ENCODE measurements around the gene USP31.

The USP31 gene

DNA sequence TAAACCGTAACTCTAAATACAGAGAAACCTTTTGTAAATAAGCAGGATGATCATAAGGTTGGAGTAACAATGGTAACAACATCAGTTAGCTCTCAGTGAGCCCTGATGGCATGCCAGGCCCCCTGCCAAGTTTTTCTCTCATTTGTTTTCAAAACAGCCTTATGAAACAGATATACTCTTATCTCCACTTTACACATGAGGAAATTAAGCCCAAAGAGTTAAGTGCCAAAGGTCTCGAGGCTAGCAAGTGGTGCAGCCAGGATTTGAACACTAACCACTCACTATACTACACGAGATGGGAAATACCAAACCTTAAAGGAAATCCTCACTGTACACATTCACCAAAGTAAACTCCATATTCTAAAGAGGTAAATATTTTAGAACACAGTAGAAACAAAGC, 15.0 kb downstream of the USP31 start:
- FAIRE-seq (no peak), DNase-seq (ENCODE audit: extremely low spot score, insufficient read length, low read depth) (no peak)

DNA sequence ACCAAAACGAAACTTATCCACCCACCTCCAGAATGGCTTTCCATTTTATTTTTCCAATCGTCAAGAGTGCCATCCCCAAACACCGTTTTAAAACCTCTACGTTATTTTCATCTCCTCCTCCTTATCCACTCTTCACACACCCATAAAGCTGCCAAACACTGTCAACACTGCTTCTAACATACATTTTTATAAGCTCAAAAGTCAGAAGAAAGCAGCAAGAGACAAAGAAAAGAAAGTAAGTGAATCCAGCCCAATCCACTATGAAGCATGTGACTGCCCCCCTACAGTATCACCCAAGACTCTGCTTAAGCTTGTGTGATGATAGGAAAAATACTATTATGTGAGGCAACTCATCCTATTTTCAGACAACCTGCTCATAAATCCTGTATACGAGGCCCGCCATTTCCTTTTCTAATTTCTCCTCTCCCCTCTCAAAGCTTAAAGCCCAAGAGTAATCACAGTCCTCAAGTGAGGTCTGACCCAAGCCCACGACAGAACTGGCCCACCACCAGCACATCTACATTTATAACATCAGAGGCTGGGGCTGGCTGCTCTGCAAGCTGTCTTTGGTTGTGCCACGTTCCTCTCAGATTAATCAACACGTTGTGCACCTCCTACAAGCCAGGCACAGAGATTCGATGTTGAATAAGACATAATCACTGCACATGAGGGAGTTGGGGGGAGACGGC, 16.3 kb downstream of the USP31 start:
- no peak for FAIRE-seq
- DNase-seq (ENCODE audit: extremely low spot score, insufficient read length, low read depth) = no peak

DNA sequence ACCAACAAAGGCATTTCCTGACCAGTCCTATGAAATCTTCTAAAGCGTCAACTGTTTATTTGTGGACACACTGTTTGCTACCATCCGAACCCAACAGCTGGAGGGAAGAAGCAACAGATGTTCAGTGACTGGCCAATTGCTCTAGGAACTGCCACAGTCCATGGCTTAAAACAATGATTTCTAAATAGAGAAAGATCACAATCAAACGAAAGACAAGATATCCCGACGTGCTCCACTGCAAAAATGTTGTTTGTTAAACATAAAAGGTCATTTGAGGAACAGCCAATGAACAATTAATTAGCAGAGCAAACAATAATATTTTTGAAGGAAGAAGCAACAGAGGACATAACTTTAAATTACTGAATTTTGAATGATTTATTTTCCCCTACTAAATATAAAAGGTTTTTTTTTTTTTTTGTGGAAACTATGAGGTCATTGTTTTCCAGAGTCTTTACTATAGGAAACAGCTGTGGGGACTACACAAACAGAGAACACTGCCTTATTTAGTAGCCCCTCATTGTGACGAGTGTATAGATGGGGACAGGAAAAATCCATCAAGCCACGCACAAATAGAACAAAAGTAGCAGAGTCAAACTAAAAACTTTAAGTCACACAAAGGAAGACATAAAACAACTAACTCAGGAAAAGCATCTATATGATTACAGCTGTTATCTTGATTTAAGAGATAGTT, 17.2 kb downstream of the USP31 start:
- FAIRE-seq (no peak), DNase-seq (ENCODE audit: extremely low spot score, insufficient read length, low read depth) (no peak)

DNA sequence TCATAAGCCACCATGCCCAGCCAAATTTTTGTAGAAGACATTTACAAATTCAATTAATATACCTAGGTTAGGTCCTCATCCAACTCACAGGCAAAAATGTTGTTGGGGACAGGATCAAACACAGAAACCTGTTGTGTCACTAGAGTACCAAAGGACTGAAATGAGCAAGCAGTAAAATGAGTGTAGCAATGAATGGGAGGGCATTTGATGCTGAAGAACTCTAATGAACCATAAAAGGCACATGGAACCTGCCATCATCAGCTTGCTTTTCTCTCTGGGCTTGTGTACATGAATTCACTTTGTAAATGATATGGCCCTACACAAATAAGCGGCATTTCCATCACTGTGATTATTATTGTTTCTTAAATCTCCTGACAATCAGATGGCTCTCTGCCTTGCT, 17.8 kb downstream of the USP31 start:
- DNase-seq (ENCODE audit: extremely low spot score, insufficient read length, low read depth) = no peak
- no peak for FAIRE-seq

DNA sequence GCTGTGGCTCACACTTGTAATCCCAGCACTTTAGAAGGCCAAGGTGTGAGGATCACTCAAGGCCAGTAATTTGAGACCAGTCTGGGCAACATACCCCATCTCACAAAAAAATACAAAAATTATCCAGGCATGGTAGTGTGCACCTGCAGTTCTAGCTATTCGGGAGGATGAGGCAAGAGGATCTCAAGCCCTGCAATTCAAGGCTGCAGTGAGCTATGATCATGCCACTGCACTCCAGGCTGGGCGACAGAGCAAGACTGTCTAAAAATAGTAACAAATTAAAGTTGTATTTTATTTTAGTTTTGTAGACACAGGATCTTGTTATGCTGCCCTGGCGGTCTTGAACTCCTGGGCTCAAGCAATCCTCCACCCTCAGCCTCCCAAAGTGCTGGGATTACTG, 18.2 kb downstream of the USP31 start:
- DNase-seq (ENCODE audit: extremely low spot score, insufficient read length, low read depth) (no peak), FAIRE-seq (no peak)

DNA sequence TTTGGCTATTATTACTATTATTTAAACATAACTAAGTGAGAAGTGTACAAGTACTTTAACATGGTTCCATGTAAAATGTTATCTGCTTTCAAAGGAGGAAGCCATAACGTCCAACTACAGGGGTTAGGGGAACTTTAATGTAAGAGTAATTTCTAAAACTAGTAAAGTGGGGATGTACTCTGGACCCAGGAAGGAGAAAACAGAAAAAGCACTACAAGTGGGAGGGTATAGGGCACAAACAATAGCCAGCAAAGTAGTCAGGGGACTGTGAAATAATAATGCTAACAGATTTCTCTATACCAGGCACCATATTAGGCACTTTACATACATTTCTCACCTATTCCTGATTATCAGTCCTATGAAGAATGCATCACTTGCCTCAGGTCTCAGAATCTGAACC, 19.6 kb downstream of the USP31 start:
- FAIRE-seq (no peak), DNase-seq (ENCODE audit: extremely low spot score, insufficient read length, low read depth) (no peak)

DNA sequence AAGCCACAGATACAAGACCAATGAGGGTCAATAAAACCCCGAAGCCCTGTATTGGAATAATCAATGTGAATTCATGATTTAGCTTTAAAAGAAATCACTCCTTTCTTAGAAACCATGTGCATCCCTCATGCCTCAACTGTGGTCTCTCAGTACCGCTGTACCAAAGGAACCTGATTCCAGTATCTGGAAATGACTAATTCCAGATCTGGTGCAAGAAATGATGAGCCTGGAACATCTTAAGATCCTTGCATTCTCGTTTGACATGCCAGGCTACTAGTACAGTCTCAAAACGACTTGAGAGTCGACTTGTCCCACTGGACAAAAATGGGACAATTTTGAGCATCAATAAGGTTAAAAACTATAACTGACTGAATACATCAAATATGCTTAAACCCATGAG, 21.2 kb downstream of the USP31 start:
- DNase-seq (ENCODE audit: extremely low spot score, insufficient read length, low read depth) = no peak
- FAIRE-seq = no peak

DNA sequence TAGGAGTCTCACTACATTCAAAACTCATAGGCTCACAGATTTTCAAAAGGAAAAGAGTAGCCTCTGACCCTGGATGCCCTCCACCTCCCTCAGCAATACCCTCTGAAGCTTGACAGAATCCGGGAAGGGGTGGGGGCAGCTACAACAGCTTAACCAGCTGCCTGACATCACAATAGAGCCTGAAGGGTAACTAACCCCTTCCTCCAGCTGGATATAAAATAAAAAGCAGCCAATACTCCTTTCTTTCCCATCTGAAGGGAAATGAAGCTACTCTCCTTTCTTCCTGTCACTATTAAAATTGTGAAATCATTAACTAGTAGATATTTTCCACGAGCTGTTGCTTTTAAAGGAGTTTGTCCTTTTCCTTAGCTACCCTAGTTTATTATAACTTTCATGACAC, 24.0 kb downstream of the USP31 start:
- DNase-seq (ENCODE audit: extremely low spot score, insufficient read length, low read depth) = no peak
- no peak for FAIRE-seq

DNA sequence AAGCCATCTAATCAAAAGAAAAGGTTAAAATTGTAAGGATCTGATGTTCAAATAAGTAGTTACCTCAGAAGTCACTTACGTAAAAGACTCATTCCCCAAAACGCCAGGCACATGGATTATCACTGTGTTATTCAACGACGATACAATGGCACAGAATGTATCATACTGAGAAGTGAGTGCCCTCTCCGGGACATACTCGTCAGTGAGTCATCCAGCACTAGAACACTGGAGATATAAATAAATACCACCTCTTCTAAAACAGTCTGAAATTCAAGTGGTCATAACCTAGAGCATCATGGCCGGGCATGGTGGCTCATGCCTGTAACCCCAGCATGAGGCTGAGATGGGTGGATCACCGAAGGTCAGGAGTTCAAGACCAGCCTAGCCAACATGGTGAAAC, 24.9 kb downstream of the USP31 start:
- DNase-seq (ENCODE audit: extremely low spot score, insufficient read length, low read depth) = no peak

DNA sequence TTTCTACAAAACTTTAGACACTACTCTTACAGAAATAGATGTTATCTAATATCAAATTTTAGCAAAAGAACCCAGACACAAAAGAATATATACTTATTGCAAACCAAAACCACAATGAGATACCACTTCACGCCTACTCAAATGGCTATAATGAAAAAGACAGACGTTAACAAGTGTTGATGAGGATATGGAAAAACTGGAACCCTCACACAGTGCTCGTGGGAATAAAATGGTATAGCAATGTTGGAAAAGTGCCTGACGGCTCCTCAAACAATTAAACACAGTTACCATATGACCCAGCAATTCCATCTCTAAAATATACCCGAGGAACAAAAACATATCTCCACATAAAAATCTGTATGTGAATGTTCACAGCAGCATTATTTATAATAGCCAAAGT, 27.1 kb downstream of the USP31 start:
- DNase-seq (ENCODE audit: extremely low spot score, insufficient read length, low read depth) (no peak), FAIRE-seq (no peak)

More for the DNA sequence above, 24.9 kb downstream of the USP31 start:
- no peak for FAIRE-seq

DNA sequence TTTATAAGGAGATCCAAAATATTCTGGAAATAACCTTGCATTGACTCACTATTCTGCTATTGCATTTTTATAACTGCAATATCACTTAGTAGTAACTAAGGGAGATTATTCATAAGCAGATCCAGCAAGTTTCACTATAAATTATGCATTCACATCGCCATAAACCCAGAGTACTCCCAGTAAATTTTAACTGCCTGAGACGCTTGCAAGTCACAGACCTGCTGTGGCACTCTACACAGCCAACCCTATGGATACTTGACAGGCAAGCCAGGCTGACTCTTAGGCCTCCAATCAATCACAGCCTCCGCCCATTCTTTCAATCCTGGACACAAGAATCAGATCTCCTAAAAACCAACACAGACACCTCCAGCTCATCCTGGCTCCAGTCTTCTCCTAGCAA, 28.2 kb downstream of the USP31 start:
- DNase-seq (ENCODE audit: extremely low spot score, insufficient read length, low read depth) (no peak), FAIRE-seq (no peak)

DNA sequence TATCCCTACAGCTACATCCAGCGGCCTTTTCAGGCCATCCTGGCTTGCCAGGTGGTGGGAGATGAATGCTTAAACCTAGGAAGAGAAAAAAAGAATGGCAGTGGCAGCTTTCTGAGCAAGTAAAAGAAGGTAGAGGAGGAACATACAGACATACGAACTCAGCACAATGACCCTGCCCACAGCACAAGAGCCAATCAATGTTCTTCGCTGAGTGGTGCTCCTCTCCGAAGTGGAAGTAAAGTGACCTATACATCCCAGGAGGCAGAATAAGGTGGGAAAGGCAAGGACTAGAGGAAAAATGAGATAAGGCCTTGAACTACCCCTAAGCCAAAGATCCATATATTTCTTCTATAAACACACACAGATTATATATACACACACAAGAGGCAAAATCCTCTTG, 28.7 kb downstream of the USP31 start:
- FAIRE-seq = no peak

DNA sequence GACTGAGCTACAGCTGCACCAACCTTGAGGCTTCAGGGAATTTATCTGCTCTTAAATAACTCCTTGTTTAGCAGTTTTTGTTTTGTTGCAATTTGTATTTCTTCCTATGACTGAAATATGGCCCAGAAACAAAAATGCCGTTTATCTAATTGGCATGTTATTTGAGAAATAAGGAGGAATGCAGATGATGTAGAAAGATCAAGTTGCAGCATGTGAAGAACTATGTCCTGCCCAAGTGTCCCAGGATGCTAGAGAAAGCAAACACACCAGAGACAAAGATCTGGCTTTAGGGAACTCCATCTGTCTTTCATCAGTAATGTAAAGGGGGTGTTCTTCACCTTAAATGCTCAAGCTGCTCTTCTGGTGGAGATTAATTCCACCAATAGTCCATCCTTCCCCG, 29.7 kb downstream of the USP31 start:
- FAIRE-seq (no peak), DNase-seq (ENCODE audit: extremely low spot score, insufficient read length, low read depth) (no peak)

More for the DNA sequence above, 28.7 kb downstream of the USP31 start:
- no peak for DNase-seq (ENCODE audit: extremely low spot score, insufficient read length, low read depth)

DNA sequence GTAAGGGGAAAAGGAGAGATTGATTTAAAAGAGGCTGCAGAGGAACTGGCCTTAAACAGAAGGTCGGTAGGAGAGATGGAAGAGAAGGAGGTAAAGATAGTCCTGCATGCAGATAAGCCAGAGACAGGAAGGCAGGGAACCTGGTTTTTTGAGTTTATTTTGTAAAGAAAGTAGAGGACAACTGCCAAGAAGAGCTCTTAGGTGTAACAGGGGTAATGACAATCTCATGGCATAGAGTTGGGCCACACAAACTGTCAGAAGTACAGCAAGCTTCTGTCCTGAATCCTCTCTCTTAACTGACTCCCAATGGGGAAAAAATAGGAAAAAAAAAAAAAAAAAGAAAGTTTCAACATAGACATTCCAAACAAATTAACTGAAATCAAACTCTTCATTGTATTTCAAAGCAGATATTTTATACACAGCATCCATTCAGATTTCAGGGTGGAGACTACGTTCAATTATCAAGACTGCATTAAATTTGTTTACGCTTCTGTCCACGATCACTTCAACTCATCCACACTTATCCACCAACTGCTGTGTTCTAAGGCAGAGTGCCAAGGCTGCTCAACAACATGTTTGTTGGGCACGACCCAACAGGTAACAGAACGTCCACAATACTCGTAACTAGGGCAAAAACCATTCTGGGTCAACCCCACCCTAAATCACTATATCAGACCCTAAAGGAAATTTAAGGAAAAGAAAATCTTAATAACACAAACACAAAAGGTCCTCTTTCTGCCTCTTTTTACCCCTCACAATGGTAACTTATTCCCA, 34.9 kb downstream of the USP31 start:
- DNase-seq (ENCODE audit: extremely low spot score, insufficient read length, low read depth) (no peak), FAIRE-seq (no peak)

DNA sequence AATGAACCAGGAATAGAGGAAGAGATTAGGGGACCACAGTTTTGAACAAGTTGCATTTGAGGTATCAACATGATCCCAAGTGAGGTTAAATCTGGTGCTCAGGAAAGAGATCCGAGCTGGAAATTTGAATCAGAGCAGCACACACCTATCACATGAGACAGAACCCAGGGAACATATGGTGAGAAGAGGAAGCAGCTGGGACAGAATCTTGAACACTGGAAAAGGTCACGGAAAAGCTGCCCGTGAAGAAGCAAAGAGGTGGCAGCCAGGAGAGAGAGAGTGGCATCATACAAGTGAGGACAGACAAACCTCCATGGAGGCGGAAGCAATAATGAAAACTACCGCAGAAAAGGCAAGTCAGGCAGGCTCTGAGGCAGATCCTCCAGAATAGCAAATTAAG, 36.1 kb downstream of the USP31 start:
- no peak for FAIRE-seq
- DNase-seq (ENCODE audit: extremely low spot score, insufficient read length, low read depth) = no peak

DNA sequence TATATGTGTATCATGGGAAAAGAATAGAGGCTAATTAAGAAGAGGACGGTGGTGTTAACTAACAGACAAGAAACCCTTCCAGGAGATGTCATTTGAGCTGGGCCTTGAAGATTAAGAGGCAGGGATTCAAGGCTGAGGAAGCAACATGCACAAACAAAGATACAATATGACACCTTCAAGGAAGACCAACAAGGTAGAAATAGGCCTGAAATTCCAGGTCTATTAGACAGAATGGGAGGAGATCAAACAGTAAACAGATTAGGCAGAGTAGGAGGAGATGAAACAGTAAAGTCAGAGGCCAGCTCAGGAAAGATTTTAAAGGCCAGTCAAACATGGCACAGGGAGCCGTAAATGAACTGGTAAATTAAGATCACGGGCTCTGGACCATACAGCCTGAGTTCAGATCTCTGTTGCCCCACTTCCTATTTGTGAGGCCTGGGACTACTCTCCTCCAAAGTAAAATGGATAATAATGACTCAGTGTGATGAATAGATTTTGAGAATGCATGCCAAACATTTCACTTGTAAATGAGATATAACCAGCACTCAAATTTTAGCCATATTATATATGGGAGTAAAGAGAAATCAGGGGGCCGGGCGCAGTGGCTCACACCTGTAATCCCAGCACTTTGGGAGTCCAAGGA, 38.9 kb downstream of the USP31 start:
- DNase-seq (ENCODE audit: extremely low spot score, insufficient read length, low read depth) = no peak
- FAIRE-seq = no peak

DNA sequence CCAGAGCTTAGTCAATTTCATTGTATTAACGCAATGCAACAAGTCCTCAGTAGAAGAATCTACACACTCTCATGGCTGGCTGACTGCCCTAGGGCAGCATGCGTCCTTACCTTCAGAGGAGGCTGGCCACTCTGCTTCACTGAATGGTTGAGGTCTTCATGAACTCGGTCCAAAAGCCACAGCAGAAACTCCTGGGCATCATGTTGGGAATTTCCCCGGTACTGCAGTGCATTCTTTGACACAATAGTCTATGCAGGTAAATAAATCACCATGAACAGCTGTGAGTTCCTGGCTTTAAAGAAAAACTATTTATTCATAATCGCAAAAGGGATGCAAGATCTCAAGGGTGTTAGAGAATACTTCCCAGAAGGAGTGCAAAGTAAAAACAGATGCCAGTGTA, 41.3 kb downstream of the USP31 start:
- DNase-seq (ENCODE audit: extremely low spot score, insufficient read length, low read depth) = no peak
- no peak for FAIRE-seq

DNA sequence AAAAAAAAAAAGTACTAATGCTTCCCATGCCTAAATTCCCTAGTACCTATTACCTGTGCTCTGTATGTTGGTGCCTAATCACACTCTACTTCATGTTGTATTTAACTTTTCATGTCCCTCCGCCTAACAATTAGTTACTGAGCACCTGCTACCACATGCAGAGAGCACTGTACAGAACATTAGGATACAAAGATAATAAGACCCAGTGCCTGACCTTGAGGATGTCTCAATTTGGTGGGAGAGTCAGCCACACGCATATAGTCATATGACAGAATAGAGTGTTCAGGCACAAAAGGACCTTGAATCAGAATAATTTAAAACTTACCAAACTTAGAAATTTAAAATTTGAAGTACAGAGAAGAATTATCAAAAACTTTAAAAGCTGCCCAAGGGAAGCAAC, 42.1 kb downstream of the USP31 start:
- DNase-seq (ENCODE audit: extremely low spot score, insufficient read length, low read depth) = no peak
- FAIRE-seq = no peak

DNA sequence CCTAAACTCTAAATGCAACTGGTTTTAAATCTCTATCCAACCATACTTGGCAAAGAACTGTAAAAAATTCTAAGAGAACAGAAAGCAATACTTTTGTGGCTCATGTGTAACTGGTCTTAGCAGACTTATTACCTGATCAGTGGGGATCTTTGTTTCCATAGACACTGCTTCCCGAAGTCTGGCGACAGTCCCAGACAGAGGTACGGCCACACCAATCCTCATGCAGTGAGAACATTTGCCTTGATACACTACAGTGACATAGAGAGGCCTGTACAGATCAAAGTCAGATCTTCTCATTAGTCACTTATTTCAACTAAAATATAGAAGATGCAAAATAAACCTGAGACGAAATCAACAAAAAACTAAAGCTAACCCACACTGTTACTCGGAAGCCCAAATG, 43.9 kb downstream of the USP31 start:
- FAIRE-seq (no peak), DNase-seq (ENCODE audit: extremely low spot score, insufficient read length, low read depth) (no peak)

DNA sequence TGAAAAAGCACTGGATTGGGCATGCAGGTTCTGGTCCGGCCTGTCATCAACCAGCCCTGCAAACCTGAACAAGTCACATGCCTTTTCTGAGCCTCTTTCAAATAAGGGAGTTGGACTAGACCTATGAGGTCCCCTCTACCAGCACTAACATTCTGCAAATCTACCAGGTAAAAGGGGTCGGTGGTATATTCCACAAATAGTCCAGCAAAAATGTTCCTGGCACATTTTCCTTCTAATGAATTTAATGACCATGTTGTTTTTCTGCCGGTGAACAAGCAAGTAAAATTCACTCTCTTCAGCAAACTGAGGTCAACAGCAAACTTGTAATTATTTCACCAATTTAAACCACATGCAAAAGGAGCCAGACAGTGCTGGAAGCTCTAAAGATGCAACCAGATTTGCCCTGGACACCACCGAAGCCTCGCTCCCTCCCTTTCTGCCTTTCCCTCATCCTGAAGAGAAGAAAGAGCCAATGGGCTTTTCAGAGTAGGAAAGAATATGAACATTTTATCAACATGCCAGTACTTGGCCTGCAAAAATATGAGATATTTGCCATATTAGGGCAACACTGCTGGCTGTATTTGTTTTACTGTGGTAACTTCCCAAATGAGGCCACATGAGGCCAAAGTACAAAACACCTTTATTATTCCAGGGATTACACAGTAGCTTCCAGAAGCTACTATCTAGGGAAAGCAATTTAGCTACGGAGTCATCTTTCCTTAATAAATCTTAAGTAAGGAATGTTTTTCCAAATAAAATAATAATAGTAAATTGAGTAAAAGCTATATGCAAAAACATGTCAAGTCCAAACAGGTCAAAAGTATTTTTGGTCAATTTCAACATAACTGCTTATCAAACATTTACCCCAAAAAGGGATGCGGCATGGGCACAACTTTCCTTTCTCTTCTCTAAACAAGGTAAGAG, 45.0 kb downstream of the USP31 start:
- DNase-seq (ENCODE audit: extremely low spot score, insufficient read length, low read depth) (no peak), FAIRE-seq (no peak)
